Chondrocyte (in vitro differentiated cells): Measurements from ENCODE around the gene DVL1. TPM values are rescaled to one million over a fixed set of nuclear protein-coding genes. Genes with fewer than 3 reads are reported as not detected.

Source experiments
- DNase-seq: peaks from one replicate; pipeline ENCODE4 v3.0.0; 2021; ENCODE audit warnings: mixed read lengths, low spot score
- H3K27ac Mint-ChIP-seq: one replicate; pipeline ENCODE4 v1.8.0; 2021; ENCODE audit warnings: mild to moderate bottlenecking, moderate library complexity, mixed read lengths; ENCODE audit not compliant: unreplicated experiment
- H3K27me3 Mint-ChIP-seq: 2 replicates; pipeline ENCODE4 v1.8.0; 2021; ENCODE audit warnings: low read depth, mixed read lengths
- H3K36me3 Mint-ChIP-seq: 2 replicates; pipeline ENCODE4 v1.8.0; 2021; ENCODE audit warnings: low read depth, mixed read lengths
- H3K4me1 Mint-ChIP-seq: 2 replicates; pipeline ENCODE4 v1.8.0; 2021; ENCODE audit warnings: low read depth, mild to moderate bottlenecking, mixed read lengths
- H3K4me3 Mint-ChIP-seq: one replicate; pipeline ENCODE4 v1.8.0; 2021; ENCODE audit warnings: mild to moderate bottlenecking, moderate library complexity, mixed read lengths; ENCODE audit not compliant: unreplicated experiment
- H3K9me3 Mint-ChIP-seq: 2 replicates; pipeline ENCODE4 v1.8.0; 2021; ENCODE audit warnings: low read depth, mixed read lengths
- CTCF ChIP-seq: fragments of 200-600 bp; sonication (generic); IDR thresholded peaks from 2 replicates; pipeline ENCODE4 v1.5.0; 2021; ENCODE audit warnings: antibody characterized with exemption, mild to moderate bottlenecking, moderate library complexity
- total RNA-seq: library from RNA; stranded (reverse); gene quantifications from 3 replicates; pipeline ENCODE4 v1.2.1, GENCODE V29; 2021

Gene DVL1
- total RNA-seq, 1 donor from 2014 or later = 59.6 TPM

GRCh38 chr1:1303736-1304135, 45.5 kb downstream of the DVL1 start:
- Mint-ChIP-seq H3K27me3 (no peaks in the 10 kb centered on the region), H3K9me3 (no peaks in the 10 kb centered on the region), H3K4me3 (no peak overlapping the region), H3K27ac (no peak overlapping the region), H3K4me1 (peaks cover 30% of the 10 kb centered on the region), H3K36me3 (no peaks in the 10 kb centered on the region)
- TF ChIP-seq CTCF = no peak
- no peak for DNase-seq

GRCh38 chr1:1302951-1303509, 46.2 kb downstream of the DVL1 start:
- Mint-ChIP-seq H3K27ac (no peak overlapping the region), H3K4me1 (peaks cover 30% of the 10 kb centered on the region), H3K4me3 (no peak overlapping the region), H3K9me3 (no peaks in the 10 kb centered on the region), H3K36me3 (no peaks in the 10 kb centered on the region), H3K27me3 (no peaks in the 10 kb centered on the region)
- TF ChIP-seq CTCF = no peak
- DNase-seq = no peak

GRCh38 chr1:1302006-1302430, 47.2 kb downstream of the DVL1 start:
- Mint-ChIP-seq H3K9me3 (no peaks in the 10 kb centered on the region), H3K27ac (no peak overlapping the region), H3K4me3 (no peak overlapping the region), H3K27me3 (no peaks in the 10 kb centered on the region), H3K4me1 (peaks cover 28% of the 10 kb centered on the region), H3K36me3 (no peaks in the 10 kb centered on the region)
- TF ChIP-seq CTCF = peak; percentile 70
- DNase-seq = no peak

GRCh38 chr1:1300352-1300739, 48.9 kb downstream of the DVL1 start:
- DNase-seq = no peak
- Mint-ChIP-seq H3K36me3 (no peaks in the 10 kb centered on the region), H3K27me3 (no peaks in the 10 kb centered on the region), H3K9me3 (no peaks in the 10 kb centered on the region), H3K4me3 (no peak overlapping the region), H3K4me1 (peaks cover 11% of the 10 kb centered on the region), H3K27ac (no peak overlapping the region)
- peak; percentile 31 for TF ChIP-seq CTCF

GRCh38 chr1:1299686-1300351, 49.4 kb downstream of the DVL1 start:
- Mint-ChIP-seq H3K4me1 (peaks cover 6% of the 10 kb centered on the region), H3K9me3 (no peaks in the 10 kb centered on the region), H3K36me3 (no peaks in the 10 kb centered on the region), H3K27ac (no peak overlapping the region), H3K4me3 (no peak overlapping the region), H3K27me3 (no peaks in the 10 kb centered on the region)
- TF ChIP-seq CTCF = peak; percentile 58
- DNase-seq = no peak
